Astrocyte of the hippocampus (primary cell): ENCODE results near the gene FNIP1.
"Not testable (repeated sequence)": the region's sequence is repeated elsewhere in the genome, so short reads cannot be mapped to it uniquely, and the experiment has no call there.

Source experiments
- DNase-seq: peaks from one replicate; pipeline ENCODE4 v3.0.0; 2011; ENCODE audit warnings: low read depth, low spot score

Gene FNIP1

GRCh38 chr5:131749723-131750470, 46.9 kb downstream of the FNIP1 start:
- DNase-seq, result no peak

- DNase-seq, result no peak
These were observed 47.7 kb downstream of the FNIP1 start for GRCh38 chr5:131749138-131749537.

GRCh38 chr5:131747180-131748105, 49.4 kb downstream of the FNIP1 start:
- DNase-seq, result peak; percentile 22

GRCh38 chr5:131746423-131746822, 50.4 kb downstream of the FNIP1 start:
- no peak for DNase-seq

- DNase-seq, result no peak
These were observed 51.1 kb downstream of the FNIP1 start for GRCh38 chr5:131745703-131746102.

- no peak for DNase-seq
These were observed 51.7 kb downstream of the FNIP1 start for GRCh38 chr5:131745155-131745554.

GRCh38 chr5:131740477-131740876, 56.3 kb downstream of the FNIP1 start:
- no peak for DNase-seq

GRCh38 chr5:131735393-131735792, 61.4 kb downstream of the FNIP1 start:
- no peak for DNase-seq

- not testable (repeated sequence) for DNase-seq
These were observed 61.9 kb downstream of the FNIP1 start for GRCh38 chr5:131734939-131735338.

- DNase-seq, result not testable (repeated sequence)
These were observed 67.5 kb downstream of the FNIP1 start for GRCh38 chr5:131729292-131729691.

- not testable (repeated sequence) for DNase-seq
These were observed 72.7 kb downstream of the FNIP1 start for GRCh38 chr5:131724089-131724488.

GRCh38 chr5:131720714-131721113, 76.1 kb downstream of the FNIP1 start:
- DNase-seq, result peak; percentile 37

- DNase-seq, result no peak
These were observed 77.3 kb downstream of the FNIP1 start for GRCh38 chr5:131719564-131719963.

- DNase-seq, result no peak
These were observed 78.3 kb downstream of the FNIP1 start for GRCh38 chr5:131718487-131719014.

- not testable (repeated sequence) for DNase-seq
These were observed 79.7 kb downstream of the FNIP1 start for GRCh38 chr5:131717164-131717563.

GRCh38 chr5:131716650-131717049, 80.2 kb downstream of the FNIP1 start:
- no peak for DNase-seq

GRCh38 chr5:131710391-131710790, 86.4 kb downstream of the FNIP1 start:
- no peak for DNase-seq

GRCh38 chr5:131709043-131709442, 87.8 kb downstream of the FNIP1 start:
- DNase-seq, result no peak

GRCh38 chr5:131706281-131706680, 90.5 kb downstream of the FNIP1 start:
- DNase-seq, result no peak

GRCh38 chr5:131694926-131695325, 101.9 kb downstream of the FNIP1 start:
- DNase-seq, result no peak

GRCh38 chr5:131693894-131694293, 102.9 kb downstream of the FNIP1 start:
- DNase-seq, result no peak

GRCh38 chr5:131685516-131686171, 111.2 kb downstream of the FNIP1 start:
- no peak for DNase-seq
